ENCODE data around the gene ABCC4. TPM values are rescaled to one million over a fixed set of nuclear protein-coding genes. Genes with fewer than 3 reads are reported as not detected.

The ABCC4 gene
- total RNA-seq, 1 experiment from 2014 or later: 32.3 TPM

DNA sequence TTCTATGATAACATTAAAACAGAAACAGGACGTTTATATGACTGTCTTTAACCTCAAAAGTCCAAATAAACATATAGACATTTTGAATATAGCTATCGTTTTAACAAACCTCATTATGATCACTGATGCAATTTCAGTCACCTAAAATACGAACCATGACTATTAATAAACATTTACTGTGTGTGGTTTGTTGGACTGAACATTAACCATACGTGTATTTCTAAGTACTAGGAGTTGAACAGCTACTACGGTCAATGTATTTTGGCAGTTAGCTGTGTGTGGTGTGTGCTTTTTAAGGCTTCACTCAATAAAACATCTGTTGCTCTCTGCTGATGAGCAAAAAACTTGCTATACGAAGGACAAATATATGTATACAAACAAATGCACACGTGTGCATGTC, 281.4 kb downstream of the ABCC4 start:
- no peaks in the 10 kb centered on the region for H3K36me3 ChIP-seq (ENCODE audit: insufficient read depth, low read length)
- H3K27ac ChIP-seq (ENCODE audit: low read length): no peak overlapping the region
- H2AFZ ChIP-seq (ENCODE audit: low read length): no peak overlapping the region
- H3K4me3 ChIP-seq (ENCODE audit: low read length): no peak overlapping the region
- no peaks in the 10 kb centered on the region for H3K27me3 ChIP-seq (ENCODE audit: low read length)
- H3K9ac ChIP-seq (ENCODE audit: low read length): no peak overlapping the region
- H3K9me2 ChIP-seq (replicated peaks; ENCODE audit: insufficient read depth, low read length): no peaks in the 10 kb centered on the region
- H4K20me1 ChIP-seq (ENCODE audit: insufficient read depth, low read depth, low read length): no peaks in the 10 kb centered on the region
- H3K79me2 ChIP-seq (ENCODE audit: low read length): no peaks in the 10 kb centered on the region
- DNase-seq: no peak
- H3K9me3 ChIP-seq (ENCODE audit: low read length): no peaks in the 10 kb centered on the region
- no peak overlapping the region for H3K4me2 ChIP-seq (ENCODE audit: low read depth, low read length, poor library complexity, severe bottlenecking)
- no peaks in the 10 kb centered on the region for H3K4me1 ChIP-seq (ENCODE audit: low read length)

DNA sequence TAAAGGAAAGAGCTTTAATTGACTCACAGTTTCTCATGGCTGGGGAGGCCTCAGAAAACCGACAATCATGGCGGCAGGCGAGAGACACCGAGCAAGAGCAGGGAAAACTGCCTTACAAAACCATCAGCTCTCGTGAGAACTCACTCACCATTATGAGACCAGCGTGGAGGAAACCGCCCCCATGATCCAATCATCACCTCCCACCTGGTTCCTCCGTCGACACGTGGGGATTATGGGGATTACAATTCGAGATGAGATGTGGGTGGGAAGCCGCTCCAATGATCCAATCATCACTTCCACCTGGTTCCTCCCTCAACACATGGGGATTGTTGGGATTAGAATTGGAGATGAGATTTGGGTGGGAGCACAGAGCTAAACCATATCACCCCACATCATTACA, 293.9 kb downstream of the ABCC4 start:
- no peak overlapping the region for H3K27ac ChIP-seq (ENCODE audit: low read length)
- no peak overlapping the region for H2AFZ ChIP-seq (ENCODE audit: low read length)
- H3K9ac ChIP-seq (ENCODE audit: low read length): no peak overlapping the region
- H3K36me3 ChIP-seq (ENCODE audit: insufficient read depth, low read length): no peaks in the 10 kb centered on the region
- H3K9me3 ChIP-seq (ENCODE audit: low read length): no peaks in the 10 kb centered on the region
- DNase-seq: no peak
- no peaks in the 10 kb centered on the region for H3K9me2 ChIP-seq (replicated peaks; ENCODE audit: insufficient read depth, low read length)
- H3K4me2 ChIP-seq (ENCODE audit: low read depth, low read length, poor library complexity, severe bottlenecking): no peak overlapping the region
- no peaks in the 10 kb centered on the region for H4K20me1 ChIP-seq (ENCODE audit: insufficient read depth, low read depth, low read length)
- no peaks in the 10 kb centered on the region for H3K79me2 ChIP-seq (ENCODE audit: low read length)
- H3K27me3 ChIP-seq (ENCODE audit: low read length): no peaks in the 10 kb centered on the region
- no peak overlapping the region for H3K4me3 ChIP-seq (ENCODE audit: low read length)
- H3K4me1 ChIP-seq (ENCODE audit: low read length): no peaks in the 10 kb centered on the region

DNA sequence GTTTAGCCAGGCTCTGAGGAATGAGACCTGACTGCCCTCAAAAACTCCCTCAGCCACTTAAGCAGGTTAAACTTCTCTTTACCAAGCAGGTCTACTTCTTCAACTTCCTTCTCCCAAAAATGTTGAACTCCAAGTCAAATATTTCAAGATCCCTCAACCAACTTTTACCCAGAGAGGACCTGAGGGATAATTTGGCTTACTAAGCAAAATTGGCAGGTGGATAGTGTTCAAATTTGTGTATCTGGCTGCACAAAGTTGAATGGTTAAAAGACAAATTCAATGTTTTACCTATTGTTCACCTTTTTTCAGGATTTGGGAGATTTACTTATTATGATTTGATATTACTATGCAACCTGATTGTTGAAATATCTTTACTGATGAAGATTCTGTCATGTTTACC, 296.0 kb downstream of the ABCC4 start:
- Histone ChIP-seq H3K4me3 (ENCODE audit: low read length) (no peak overlapping the region), H4K20me1 (ENCODE audit: insufficient read depth, low read depth, low read length) (no peaks in the 10 kb centered on the region), H3K9ac (ENCODE audit: low read length) (no peak overlapping the region), H3K9me2 (replicated peaks; ENCODE audit: insufficient read depth, low read length) (no peaks in the 10 kb centered on the region), H3K9me3 (ENCODE audit: low read length) (no peaks in the 10 kb centered on the region), H3K36me3 (ENCODE audit: insufficient read depth, low read length) (no peaks in the 10 kb centered on the region), H3K27me3 (ENCODE audit: low read length) (no peaks in the 10 kb centered on the region), H3K27ac (ENCODE audit: low read length) (no peak overlapping the region), H3K4me2 (ENCODE audit: low read depth, low read length, poor library complexity, severe bottlenecking) (no peak overlapping the region), H3K79me2 (ENCODE audit: low read length) (no peaks in the 10 kb centered on the region), H3K4me1 (ENCODE audit: low read length) (no peaks in the 10 kb centered on the region), H2AFZ (ENCODE audit: low read length) (no peak overlapping the region)
- DNase-seq: no peak

DNA sequence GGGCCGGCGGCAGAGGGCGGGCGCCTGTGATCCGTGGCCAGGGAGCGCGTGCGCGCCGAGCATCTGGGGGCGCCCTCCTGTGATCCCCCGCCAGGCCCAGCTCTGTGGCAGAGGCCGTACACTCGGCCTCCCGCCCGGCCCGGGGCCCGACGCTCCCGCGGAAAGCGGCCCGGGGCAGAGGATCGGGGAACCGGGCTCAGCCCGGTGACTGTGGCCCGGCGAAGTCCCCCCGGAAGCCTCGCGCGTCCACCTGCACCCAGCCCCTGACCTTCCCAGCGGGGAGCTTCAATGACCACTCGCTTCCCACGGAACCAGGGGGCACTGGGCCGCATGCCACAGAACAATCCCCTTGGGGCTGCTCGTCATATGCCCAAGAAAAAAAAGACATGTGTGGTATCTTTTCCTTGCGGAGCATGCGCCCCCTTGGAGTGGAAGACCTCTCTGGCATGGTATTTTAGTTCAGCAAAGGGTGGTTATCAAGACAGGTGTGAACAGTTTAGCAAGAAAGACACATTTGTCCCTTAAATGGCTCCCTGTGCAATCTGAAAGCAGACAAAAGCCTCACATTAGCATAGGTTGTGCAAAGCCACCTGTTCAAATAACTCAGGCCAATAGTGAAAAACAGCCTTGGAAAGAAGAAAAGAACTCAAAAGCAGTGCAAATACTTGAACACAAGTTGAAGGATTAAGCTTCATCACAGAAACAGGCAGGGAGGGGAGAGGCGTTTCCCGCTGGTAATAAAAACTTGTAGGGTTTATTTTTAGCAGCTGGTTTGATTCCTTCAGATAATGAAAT, 298.0 kb downstream of the ABCC4 start:
- no peaks in the 10 kb centered on the region for H3K36me3 ChIP-seq (ENCODE audit: insufficient read depth, low read length)
- no peak overlapping the region for H3K27ac ChIP-seq (ENCODE audit: low read length)
- no peak overlapping the region for H3K4me3 ChIP-seq (ENCODE audit: low read length)
- no peaks in the 10 kb centered on the region for H3K4me1 ChIP-seq (ENCODE audit: low read length)
- H3K4me2 ChIP-seq (ENCODE audit: low read depth, low read length, poor library complexity, severe bottlenecking): no peak overlapping the region
- no peaks in the 10 kb centered on the region for H3K79me2 ChIP-seq (ENCODE audit: low read length)
- no peaks in the 10 kb centered on the region for H3K9me3 ChIP-seq (ENCODE audit: low read length)
- H3K9ac ChIP-seq (ENCODE audit: low read length): no peak overlapping the region
- no peaks in the 10 kb centered on the region for H3K9me2 ChIP-seq (replicated peaks; ENCODE audit: insufficient read depth, low read length)
- no peak for DNase-seq
- no peak overlapping the region for H2AFZ ChIP-seq (ENCODE audit: low read length)
- H4K20me1 ChIP-seq (ENCODE audit: insufficient read depth, low read depth, low read length): no peaks in the 10 kb centered on the region
- no peaks in the 10 kb centered on the region for H3K27me3 ChIP-seq (ENCODE audit: low read length)

DNA sequence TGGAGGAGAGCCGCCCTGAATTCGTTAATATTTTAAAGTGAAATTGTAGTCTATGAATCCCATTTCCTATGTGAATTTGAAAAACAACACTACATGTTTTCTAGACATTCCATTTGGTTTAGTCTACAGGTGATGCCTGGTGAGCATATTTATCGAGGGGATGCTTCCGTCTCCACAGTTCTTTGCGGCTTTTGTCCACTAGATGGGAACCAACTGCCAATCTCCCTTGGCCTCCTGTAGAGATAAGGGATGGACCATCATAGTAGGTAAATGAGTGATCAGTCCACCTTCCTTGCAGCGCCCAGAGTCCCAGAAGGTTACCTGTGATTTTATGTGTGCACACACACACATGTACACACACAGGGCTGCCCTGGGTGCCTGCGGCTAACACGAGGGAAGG, 299.1 kb downstream of the ABCC4 start:
- Histone ChIP-seq H3K4me2 (ENCODE audit: low read depth, low read length, poor library complexity, severe bottlenecking) (no peak overlapping the region), H3K9me3 (ENCODE audit: low read length) (no peaks in the 10 kb centered on the region), H3K79me2 (ENCODE audit: low read length) (no peaks in the 10 kb centered on the region), H3K9me2 (replicated peaks; ENCODE audit: insufficient read depth, low read length) (no peaks in the 10 kb centered on the region), H4K20me1 (ENCODE audit: insufficient read depth, low read depth, low read length) (no peaks in the 10 kb centered on the region), H2AFZ (ENCODE audit: low read length) (no peak overlapping the region), H3K36me3 (ENCODE audit: insufficient read depth, low read length) (no peaks in the 10 kb centered on the region), H3K27ac (ENCODE audit: low read length) (no peak overlapping the region), H3K4me1 (ENCODE audit: low read length) (no peaks in the 10 kb centered on the region), H3K27me3 (ENCODE audit: low read length) (no peaks in the 10 kb centered on the region), H3K4me3 (ENCODE audit: low read length) (no peak overlapping the region), H3K9ac (ENCODE audit: low read length) (no peak overlapping the region)
- no peak for DNase-seq

- no peaks in the 10 kb centered on the region for H3K36me3 ChIP-seq (ENCODE audit: insufficient read depth, low read length)
- DNase-seq: no peak
- H4K20me1 ChIP-seq (ENCODE audit: insufficient read depth, low read depth, low read length): no peaks in the 10 kb centered on the region
- no peaks in the 10 kb centered on the region for H3K4me1 ChIP-seq (ENCODE audit: low read length)
- no peak overlapping the region for H3K4me2 ChIP-seq (ENCODE audit: low read depth, low read length, poor library complexity, severe bottlenecking)
- no peaks in the 10 kb centered on the region for H3K27me3 ChIP-seq (ENCODE audit: low read length)
- H3K9me2 ChIP-seq (replicated peaks; ENCODE audit: insufficient read depth, low read length): no peaks in the 10 kb centered on the region
- no peaks in the 10 kb centered on the region for H3K79me2 ChIP-seq (ENCODE audit: low read length)
- H3K9ac ChIP-seq (ENCODE audit: low read length): no peak overlapping the region
- H2AFZ ChIP-seq (ENCODE audit: low read length): no peak overlapping the region
- H3K27ac ChIP-seq (ENCODE audit: low read length): no peak overlapping the region
- no peak overlapping the region for H3K4me3 ChIP-seq (ENCODE audit: low read length)
- no peaks in the 10 kb centered on the region for H3K9me3 ChIP-seq (ENCODE audit: low read length)
Measured at GRCh38 chr13:94999871-95000270, 301.4 kb downstream of the ABCC4 start.

- Histone ChIP-seq H3K4me2 (ENCODE audit: low read depth, low read length, poor library complexity, severe bottlenecking) (no peak overlapping the region), H3K9me3 (ENCODE audit: low read length) (no peaks in the 10 kb centered on the region), H4K20me1 (ENCODE audit: insufficient read depth, low read depth, low read length) (no peaks in the 10 kb centered on the region), H3K27ac (ENCODE audit: low read length) (no peak overlapping the region), H3K27me3 (ENCODE audit: low read length) (no peaks in the 10 kb centered on the region), H3K36me3 (ENCODE audit: insufficient read depth, low read length) (no peaks in the 10 kb centered on the region), H3K4me1 (ENCODE audit: low read length) (no peaks in the 10 kb centered on the region), H2AFZ (ENCODE audit: low read length) (no peak overlapping the region), H3K4me3 (ENCODE audit: low read length) (no peak overlapping the region), H3K9ac (ENCODE audit: low read length) (no peak overlapping the region), H3K9me2 (replicated peaks; ENCODE audit: insufficient read depth, low read length) (no peaks in the 10 kb centered on the region), H3K79me2 (ENCODE audit: low read length) (no peaks in the 10 kb centered on the region)
- no peak for DNase-seq
Measured at GRCh38 chr13:94997126-94997525, 304.1 kb downstream of the ABCC4 start.

- H3K79me2 ChIP-seq (ENCODE audit: low read length): no peaks in the 10 kb centered on the region
- H3K27me3 ChIP-seq (ENCODE audit: low read length): no peaks in the 10 kb centered on the region
- H3K4me1 ChIP-seq (ENCODE audit: low read length): no peaks in the 10 kb centered on the region
- no peaks in the 10 kb centered on the region for H4K20me1 ChIP-seq (ENCODE audit: insufficient read depth, low read depth, low read length)
- no peaks in the 10 kb centered on the region for H3K36me3 ChIP-seq (ENCODE audit: insufficient read depth, low read length)
- no peak overlapping the region for H2AFZ ChIP-seq (ENCODE audit: low read length)
- no peaks in the 10 kb centered on the region for H3K9me3 ChIP-seq (ENCODE audit: low read length)
- no peak overlapping the region for H3K4me3 ChIP-seq (ENCODE audit: low read length)
- no peak overlapping the region for H3K9ac ChIP-seq (ENCODE audit: low read length)
- no peaks in the 10 kb centered on the region for H3K9me2 ChIP-seq (replicated peaks; ENCODE audit: insufficient read depth, low read length)
- no peak overlapping the region for H3K4me2 ChIP-seq (ENCODE audit: low read depth, low read length, poor library complexity, severe bottlenecking)
- no peak for DNase-seq
- H3K27ac ChIP-seq (ENCODE audit: low read length): no peak overlapping the region
Measured at GRCh38 chr13:94996445-94996844, 304.8 kb downstream of the ABCC4 start.

All from Karpas-422 (cell line).